GM12878 (cell line): ENCODE results near the gene NFE2L2. TPM values are rescaled to one million over a fixed set of nuclear protein-coding genes. Genes with fewer than 3 reads are reported as not detected.

Source experiments
- ATAC-seq: fragments of 200-7000 bp; cut with Tn5 transposase; 3 replicates; pipeline ENCODE4 v1.9.1; 2020; ENCODE audit warnings: mild to moderate bottlenecking, moderate library complexity
- BruUV-seq: library from RNA; stranded (reverse); fragments of 400-500 nt; replicated peaks from 2 replicates; lab custom pipeline; 2021; lab: Mats Ljungman, UMichigan
- CTCF ChIA-PET: fragments of 300-600 bp; sonication (Branson Sonifier 250); formaldehyde crosslinking; extraction: SDS; loops from one replicate; lab custom pipeline; 2021; ENCODE audit warnings: inconsistent platforms; lab: Yijun Ruan, JAX
- POLR2A ChIA-PET: fragments of 350-600 bp; formaldehyde crosslinking; extraction: SDS; loops from one replicate; lab custom pipeline; 2021; ENCODE audit warnings: inconsistent platforms; lab: Charles Lee
- RAD21 ChIA-PET: fragments of 300-600 bp; sonication (Branson Sonifier 250); formaldehyde crosslinking; loops from one replicate; lab custom pipeline; 2023; ENCODE audit warnings: antibody characterized with exemption; ENCODE audit not compliant: unreplicated experiment; lab: Charles Lee
- SMC1A ChIA-PET: fragments of 300-600 bp; sonication (Branson Sonifier 250); formaldehyde crosslinking; loops from one replicate; lab custom pipeline; 2023; ENCODE audit not compliant: unreplicated experiment, uncharacterized antibody; lab: Charles Lee
- DNase-seq: peaks from one replicate; pipeline ENCODE4 v3.0.0-alpha.2; 2011; ENCODE audit warnings: low read depth, low spot score
- FAIRE-seq: peaks from 3 replicates; lab custom pipeline; 2011; peaks lifted over from hg19 to GRCh38; lab: Jason Lieb, UNC
- H2AFZ ChIP-seq: 2 replicates; pipeline ENCODE4 v1.6.0; 2011; ENCODE audit warnings: low read depth, low read length, control low read depth; ENCODE audit not compliant: control insufficient read depth
- H3K27ac ChIP-seq: 2 replicates; pipeline ENCODE4 v1.5.1; 2011; ENCODE audit warnings: control low read depth; ENCODE audit not compliant: control insufficient read depth, insufficient read depth
- H3K27me3 ChIP-seq, 2 experiments: replicated peaks in 1 of 2; 2 replicates each; pipeline versions ENCODE4 v1.6.0 to v1.6.1; 2011; ENCODE audit warnings: low read length in 1 of 2; ENCODE audit not compliant: control insufficient read depth in 2 of 2, insufficient read depth in 2 of 2
- H3K36me3 ChIP-seq, 2 experiments: 2 replicates each; pipeline ENCODE4 v1.5.1; 2011; ENCODE audit warnings: low read length in 1 of 2; ENCODE audit not compliant: control insufficient read depth in 2 of 2, insufficient read depth in 2 of 2
- H3K4me1 ChIP-seq: 2 replicates; pipeline ENCODE4 v1.6.1; 2011; ENCODE audit warnings: mild to moderate bottlenecking, low read length, moderate library complexity, mixed read lengths; ENCODE audit not compliant: control insufficient read depth, insufficient read depth
- H3K4me2 ChIP-seq: 2 replicates; pipeline ENCODE4 v1.6.0; 2011; ENCODE audit warnings: control low read depth; ENCODE audit not compliant: control insufficient read depth, insufficient read depth
- H3K4me3 ChIP-seq: fragments of 200-600 bp; sonication (generic); 2 replicates; pipeline ENCODE4 v1.5.1; 2016
- H3K79me2 ChIP-seq: 2 replicates; pipeline ENCODE4 v1.6.0; 2011; ENCODE audit warnings: low read length; ENCODE audit not compliant: control insufficient read depth, insufficient read depth
- H3K9ac ChIP-seq: 2 replicates; pipeline ENCODE4 v1.8.0; 2011; ENCODE audit warnings: low read length, control low read depth, mixed read lengths; ENCODE audit not compliant: control insufficient read depth, insufficient read depth
- H3K9me3 ChIP-seq: replicated peaks from 3 replicates; pipeline ENCODE4 v1.5.1; 2011; ENCODE audit warnings: mild to moderate bottlenecking, low read length; ENCODE audit not compliant: control insufficient read depth, insufficient read depth
- H4K20me1 ChIP-seq: 2 replicates; pipeline ENCODE4 v1.6.0; 2011; ENCODE audit not compliant: control insufficient read depth, insufficient read depth
- RBBP5 ChIP-seq: fragments of 200-600 bp; sonication (generic); conservative IDR thresholded peaks from 2 replicates; pipeline ENCODE4 v1.6.1; 2016
- SMAD1 ChIP-seq: fragments of 450-650 bp; IDR thresholded peaks from 2 replicates; pipeline ENCODE4 v1.6.1; 2018; ENCODE audit warnings: mild to moderate bottlenecking, low read depth; ENCODE audit not compliant: partially characterized antibody
- YY1 ChIP-seq: IDR thresholded peaks from 2 replicates; pipeline ENCODE4 v1.6.1; 2011; ENCODE audit warnings: low read depth, mild to moderate bottlenecking, low read length
- ZNF384 ChIP-seq: IDR thresholded peaks from 2 replicates; pipeline ENCODE4 v1.6.1; 2012; ENCODE audit warnings: low read depth, mild to moderate bottlenecking, low read length, improper control_type of control experiment, borderline replicate concordance
- WGBS: methylation state at CpG from one replicate; pipeline ENCODE4 v1.1.6; 2016; ENCODE audit warnings: low lambda C conversion rate; ENCODE audit not compliant: insufficient replicate concordance, insufficient coverage; ENCODE audit errors: missing lambda C conversion rate; 5-methylcytosine and 5-hydroxymethylcytosine counted together
- in situ Hi-C: fragments of 300-500 bp; cut with MboI; formaldehyde crosslinking; loops from 9 replicates; pipeline ENCODE4 v1.14.3; 2018; ENCODE audit warnings: mixed read lengths
- intact Hi-C: fragments of 100-400 bp; cut with micrococcal nuclease; formaldehyde crosslinking; loops from one replicate; pipeline ENCODE4 v1.14.2; 2022; ENCODE audit not compliant: unreplicated experiment
- polyA plus RNA-seq, 11 experiments: library from polyadenylated mRNA; depleted of rRNA in 4 of 11; unstranded in 6 of 11; stranded (reverse) in 5 of 11; fragments of >200 nt; fragmentation: Nextera tagmentation in 4 of 11; fragmentation: Illumina TruSeq in 1 of 11; extraction: Ambion mirVana in 4 of 11; extraction: Trizol in 1 of 11; gene quantifications; 1 replicate in 1 of 11; 2 replicates in 10 of 11; pipeline versions ENCODE4 v1.2.1 to v1.2.3, GENCODE V29; 2011 to 2016; ENCODE audit warnings: inconsistent platforms in 2 of 11, missing spikeins in 2 of 11, low read depth in 1 of 11
- total RNA-seq, 4 experiments: library from RNA; depleted of rRNA in 3 of 4; stranded (reverse); fragments of >200 nt in 3 of 4; fragmentation: Illumina TruSeq in 1 of 4; extraction: Trizol in 1 of 4; gene quantifications; 2 replicates each; pipeline versions ENCODE4 v1.2.1 to v1.2.3, GENCODE V29; 2013 to 2021
- TF ChIP-seq, protein P1 (sequence below): fragments of 450-650 bp; IDR thresholded peaks from 2 replicates; pipeline ENCODE4 v1.6.1; 2017; ENCODE audit warnings: low read depth, mild to moderate bottlenecking, moderate library complexity
- TF ChIP-seq, protein P2 (sequence below): fragments of 450-650 bp; IDR thresholded peaks from 2 replicates; pipeline ENCODE4 v1.6.1; 2014; ENCODE audit warnings: mild to moderate bottlenecking

NFE2L2 gene
- total and polyA plus RNA-seq, 10 of the 15 experiments (the other 5 are each of a cell fraction or from before 2014, with no cell fraction given): 18.4 to 69.8 (median 37.1) TPM

DNA sequence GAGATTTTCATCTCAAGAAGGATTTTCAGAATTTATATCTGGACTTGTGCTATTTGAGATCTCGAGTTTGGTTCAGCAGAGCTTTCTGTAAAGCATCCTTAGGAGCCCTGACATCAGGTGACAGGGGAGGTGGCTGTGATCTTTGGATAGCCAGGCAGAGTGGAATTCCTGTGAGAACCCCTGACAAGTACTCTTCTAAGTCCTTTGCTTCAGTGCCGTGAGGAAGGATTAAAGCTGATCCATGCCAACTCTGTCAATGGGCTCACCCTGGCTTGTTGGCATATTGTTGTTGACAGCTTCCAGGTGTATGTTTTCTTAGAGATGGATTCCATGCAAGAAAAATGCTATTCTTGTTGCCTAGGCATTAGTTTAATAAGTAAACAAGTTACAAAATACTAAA is 38.0 kb upstream of the NFE2L2 start:
- Histone ChIP-seq H4K20me1 (no peaks in the 10 kb centered on the region), H3K9ac (no peak overlapping the region), H3K4me1 (no peaks in the 10 kb centered on the region), H2AFZ (no peak overlapping the region), H3K9me3 (no peaks in the 10 kb centered on the region), H3K27ac (no peak overlapping the region), H3K36me3 (no peaks in the 10 kb centered on the region), H3K27me3 (no peaks in the 10 kb centered on the region), H3K79me2 (no peaks in the 10 kb centered on the region), H3K4me3 (no peak overlapping the region), H3K4me2 (no peak overlapping the region)
- POLR2A ChIA-PET: no interaction called here
- no peak for DNase-seq
- RAD21 ChIA-PET: no interaction called here
- SMC1A ChIA-PET: interaction anchor here (0.7 kb wide), 1 partner anchor 137 kb away, joined by 3 read pairs; no protein-coding TSS in a partner anchor
- in situ Hi-C loops: no loop called here
- no peak for FAIRE-seq
- WGBS: 47% methylated on average over 2 of the region's 2 CpGs
- intact Hi-C loops: no loop called here
- BruUV-seq: no TSS peak
- CTCF ChIA-PET: interaction anchor here (0.9 kb wide), 1 partner anchor 138 kb away, joined by 9 read pairs; no protein-coding TSS in a partner anchor
- ATAC-seq: no peak
- no peak for TF ChIP-seq YY1
- TF ChIP-seq RBBP5: no peak
- TF ChIP-seq, protein P1, sequence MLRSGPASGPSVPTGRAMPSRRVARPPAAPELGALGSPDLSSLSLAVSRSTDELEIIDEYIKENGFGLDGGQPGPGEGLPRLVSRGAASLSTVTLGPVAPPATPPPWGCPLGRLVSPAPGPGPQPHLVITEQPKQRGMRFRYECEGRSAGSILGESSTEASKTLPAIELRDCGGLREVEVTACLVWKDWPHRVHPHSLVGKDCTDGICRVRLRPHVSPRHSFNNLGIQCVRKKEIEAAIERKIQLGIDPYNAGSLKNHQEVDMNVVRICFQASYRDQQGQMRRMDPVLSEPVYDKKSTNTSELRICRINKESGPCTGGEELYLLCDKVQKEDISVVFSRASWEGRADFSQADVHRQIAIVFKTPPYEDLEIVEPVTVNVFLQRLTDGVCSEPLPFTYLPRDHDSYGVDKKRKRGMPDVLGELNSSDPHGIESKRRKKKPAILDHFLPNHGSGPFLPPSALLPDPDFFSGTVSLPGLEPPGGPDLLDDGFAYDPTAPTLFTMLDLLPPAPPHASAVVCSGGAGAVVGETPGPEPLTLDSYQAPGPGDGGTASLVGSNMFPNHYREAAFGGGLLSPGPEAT: no peak
- TF ChIP-seq ZNF384: no peak
- TF ChIP-seq, protein P2, sequence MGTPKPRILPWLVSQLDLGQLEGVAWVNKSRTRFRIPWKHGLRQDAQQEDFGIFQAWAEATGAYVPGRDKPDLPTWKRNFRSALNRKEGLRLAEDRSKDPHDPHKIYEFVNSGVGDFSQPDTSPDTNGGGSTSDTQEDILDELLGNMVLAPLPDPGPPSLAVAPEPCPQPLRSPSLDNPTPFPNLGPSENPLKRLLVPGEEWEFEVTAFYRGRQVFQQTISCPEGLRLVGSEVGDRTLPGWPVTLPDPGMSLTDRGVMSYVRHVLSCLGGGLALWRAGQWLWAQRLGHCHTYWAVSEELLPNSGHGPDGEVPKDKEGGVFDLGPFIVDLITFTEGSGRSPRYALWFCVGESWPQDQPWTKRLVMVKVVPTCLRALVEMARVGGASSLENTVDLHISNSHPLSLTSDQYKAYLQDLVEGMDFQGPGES: no peak
- TF ChIP-seq SMAD1: no peak
- TF ChIP-seq, all 136 proteins: peak for 0
